Body of pancreas (tissue), 4 donors: ENCODE results near the gene MAN2B1. TPM values are rescaled to one million over a fixed set of nuclear protein-coding genes. Genes with fewer than 3 reads are reported as not detected.

ENCODE experiments used
- ATAC-seq: fragments of 150-250 bp; one replicate; pipeline ENCODE4 v1.9.1; 2016
- DNase-seq, 4 donors: peaks; one replicate each; pipeline ENCODE4 v3.0.0-alpha.2; 2019
- H3K27ac ChIP-seq, 4 donors: fragments of 200-600 bp; sonication (generic); 1 replicate in 3 of 4; 2 replicates in 1 of 4; pipeline versions ENCODE4 v1.5.1 to v1.6.1; 2016 to 2019; ENCODE audit warnings: mild to moderate bottlenecking in 1 of 4, mixed read lengths in 1 of 4, moderate library complexity in 1 of 4
- H3K27me3 ChIP-seq, 2 donors: fragments of 200-600 bp; sonication (generic); one replicate each; pipeline ENCODE4 v1.6.0; 2016; ENCODE audit warnings: mild to moderate bottlenecking in 1 of 2
- H3K36me3 ChIP-seq, 2 donors: fragments of 200-600 bp; sonication (generic); replicated peaks in 1 of 2; 2 replicates each; pipeline ENCODE4 v1.5.1; 2016; ENCODE audit warnings: low read depth in 2 of 2; ENCODE audit not compliant: insufficient read depth in 1 of 2
- H3K4me1 ChIP-seq: fragments of 200-600 bp; sonication (generic); one replicate; pipeline ENCODE4 v1.6.0; 2016
- H3K4me3 ChIP-seq, 2 donors: fragments of 200-600 bp; sonication (generic); 1 replicate in 1 of 2; 2 replicates in 1 of 2; pipeline ENCODE4 v1.5.1; 2016 to 2019
- H3K9me3 ChIP-seq, 3 donors: fragments of 200-600 bp; sonication (generic); 1 replicate in 2 of 3; 2 replicates in 1 of 3; pipeline ENCODE4 v1.5.1; 2016
- CTCF ChIP-seq, 7 experiments: fragments of 450-650 bp in 4 of 7; fragments of 200-600 bp in 3 of 7; sonication (generic) in 3 of 7; IDR thresholded peaks; one replicate each; pipeline ENCODE4 v1.5.1; 2016 to 2019; ENCODE audit warnings: antibody characterized with exemption in 7 of 7
- POLR2A ChIP-seq, 3 donors: fragments of 450-650 bp; IDR thresholded peaks; one replicate each; pipeline ENCODE4 v1.6.1; 2016; ENCODE audit warnings: antibody characterized with exemption in 3 of 3, mild to moderate bottlenecking in 2 of 3
- WGBS, 2 donors: methylation state at CpG; one replicate each; pipeline ENCODE4 v1.1.5; 2017; 5-methylcytosine and 5-hydroxymethylcytosine counted together
- intact Hi-C: fragments of 100-400 bp; cut with DNase I; formaldehyde crosslinking; loops from one replicate; pipeline ENCODE4 v1.15.1; 2023
- total RNA-seq, 2 donors: library from RNA; depleted of rRNA; stranded (reverse); fragments of >200 nt; gene quantifications; one replicate each; pipeline ENCODE4 v1.1.0, GENCODE V29; 2016

MAN2B1 gene
- total RNA-seq, 2 donors from 2014 or later: 30.0 to 48.0 TPM

DNA sequence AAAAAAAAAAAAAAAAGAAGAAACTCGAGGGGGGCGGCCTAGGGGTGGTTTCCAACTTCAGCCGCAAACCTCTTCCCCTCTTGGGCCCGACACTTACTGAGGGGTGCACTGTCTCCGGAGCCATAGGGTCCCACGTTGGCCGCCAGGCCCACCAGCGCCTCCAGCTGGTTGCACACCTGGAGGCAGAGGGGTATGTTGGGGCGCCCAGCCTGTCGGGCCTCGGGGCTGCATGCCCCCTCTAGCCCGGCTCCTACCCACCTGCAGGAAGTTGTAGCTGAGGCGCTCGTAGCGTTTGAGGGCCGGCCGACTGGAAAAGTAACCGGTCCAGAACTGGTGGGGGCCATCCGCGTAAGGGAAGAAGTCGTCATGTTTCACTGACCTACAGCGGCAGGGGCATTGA lies 8.6 kb downstream of the MAN2B1 start:
- Histone ChIP-seq H3K27ac (no peak overlapping the region), H3K36me3 (peaks cover under 1 to 12% of the 10 kb centered on the region in 2 donors), H3K4me1 (no peaks in the 10 kb centered on the region), H3K27me3 (no peaks in the 10 kb centered on the region), H3K9me3 (no peaks in the 10 kb centered on the region), H3K4me3 (no peak overlapping the region)
- TF ChIP-seq POLR2A (IDR thresholded peaks at IDR 0.05) (no peak), CTCF (IDR thresholded peaks at IDR 0.05) (no peak)
- WGBS, 2 donors: 90 to 91% methylated on average over 6 to 18 of the region's 22 CpGs
- ATAC-seq (no peak), DNase-seq (no peak)
- intact Hi-C loops: no loop called here

DNA sequence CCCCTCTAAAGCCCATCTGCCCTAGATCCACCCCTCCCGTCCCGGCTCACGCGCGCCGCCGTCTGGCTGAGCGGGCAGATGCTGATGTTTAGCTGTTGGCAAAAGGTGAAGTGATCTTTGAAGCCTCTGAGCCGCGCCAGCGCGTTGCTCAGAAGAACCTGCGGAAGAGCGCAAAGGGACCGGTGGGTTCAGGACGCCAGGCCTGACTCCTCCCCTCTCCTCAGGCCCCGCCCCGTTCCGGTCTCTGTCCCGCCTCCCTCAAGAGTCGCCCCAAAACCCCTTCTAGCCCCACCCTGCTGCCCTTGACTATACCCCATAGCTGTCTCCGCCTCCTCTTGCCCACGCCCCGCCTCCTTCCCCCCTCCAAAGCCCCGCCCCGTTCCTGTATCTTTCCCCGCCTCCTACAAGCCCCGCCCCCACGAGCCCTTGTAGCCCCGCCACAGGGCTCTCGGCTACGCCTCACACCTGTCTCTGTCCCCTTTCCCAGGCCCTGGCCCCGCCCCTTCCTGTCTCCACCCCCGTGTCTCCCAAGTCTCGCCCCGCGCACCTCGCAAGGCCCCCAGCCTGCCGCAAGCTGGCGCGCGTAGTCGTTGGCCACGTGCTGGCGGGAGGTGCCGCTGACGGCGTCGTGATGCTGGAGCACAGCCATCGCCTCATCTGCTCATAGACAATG lies 9.5 kb downstream of the MAN2B1 start:
- 69 to 75% methylated on average over 43 to 47 of the region's 50 CpGs for WGBS, 2 donors
- DNase-seq (peak in 3 of 4 donors; percentile 50 to 59 (median 50)), ATAC-seq (peak; percentile 53)
- Histone ChIP-seq H3K36me3 (peaks cover 0 to 12% of the 10 kb centered on the region in 2 donors), H3K9me3 (no peaks in the 10 kb centered on the region), H3K4me3 (no peak overlapping the region), H3K27me3 (no peaks in the 10 kb centered on the region), H3K27ac (no peak overlapping the region), H3K4me1 (no peaks in the 10 kb centered on the region)
- TF ChIP-seq POLR2A (IDR thresholded peaks at IDR 0.05) (no peak), CTCF (IDR thresholded peaks at IDR 0.05) (no peak)
- intact Hi-C loops: no loop called here

- intact Hi-C loops: no loop called here
- no peaks in the 10 kb centered on the region for H3K4me1 ChIP-seq
- no peak overlapping the region for H3K27ac ChIP-seq
- TF ChIP-seq CTCF (IDR thresholded peaks at IDR 0.05) (no peak), POLR2A (IDR thresholded peaks at IDR 0.05) (no peak)
- no peaks in the 10 kb centered on the region for H3K27me3 ChIP-seq
- no peak overlapping the region for H3K4me3 ChIP-seq
- ATAC-seq (no peak), DNase-seq (no peak)
- WGBS, 2 donors: 89 to 90% methylated on average over 8 of the region's 8 CpGs
- no peaks in the 10 kb centered on the region for H3K9me3 ChIP-seq
- peaks cover 0 to 6% of the 10 kb centered on the region in 2 donors for H3K36me3 ChIP-seq
Measured at GRCh38 chr19:12655546-12655945, 11.0 kb downstream of the MAN2B1 start.

- no peak for DNase-seq
- Histone ChIP-seq H3K36me3 (peaks cover 0 to 2% of the 10 kb centered on the region in 2 donors), H3K4me1 (peaks cover 16% of the 10 kb centered on the region), H3K9me3 (no peaks in the 10 kb centered on the region), H3K4me3 (no peak overlapping the region), H3K27me3 (no peaks in the 10 kb centered on the region), H3K27ac (no peak overlapping the region)
- 86 to 94% methylated on average over 4 to 6 of the region's 6 CpGs for WGBS, 2 donors
- intact Hi-C loops: no loop called here
- no peak for TF ChIP-seq POLR2A (IDR thresholded peaks at IDR 0.05)
- no peak for TF ChIP-seq CTCF (IDR thresholded peaks at IDR 0.05)
- ATAC-seq: no peak
Measured at GRCh38 chr19:12652219-12652618, 14.3 kb downstream of the MAN2B1 start.

DNA sequence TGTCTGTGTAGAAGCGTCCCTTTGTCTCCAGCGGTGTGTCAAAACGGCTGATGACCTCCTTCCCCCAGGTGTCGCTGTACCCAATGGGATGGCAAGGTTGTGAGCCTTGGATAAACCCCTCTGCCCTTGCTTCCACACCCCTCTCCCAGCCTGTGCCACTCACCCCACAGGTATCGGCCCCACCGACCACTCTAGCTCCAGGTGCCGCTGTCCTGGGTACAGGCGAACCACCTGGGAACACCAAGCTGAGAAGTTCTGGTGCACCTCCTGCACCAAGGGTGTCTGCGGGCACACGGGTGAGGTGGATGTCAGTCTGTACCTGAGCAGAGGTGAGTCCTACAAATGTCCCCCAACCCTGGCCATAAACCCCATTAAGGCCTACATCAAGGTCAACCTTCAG lies 16.6 kb downstream of the MAN2B1 start:
- ATAC-seq: no peak
- TF ChIP-seq POLR2A (IDR thresholded peaks at IDR 0.05) (no peak), CTCF (IDR thresholded peaks at IDR 0.05) (no peak)
- no peak overlapping the region for H3K27ac ChIP-seq
- no peaks in the 10 kb centered on the region for H3K27me3 ChIP-seq
- H3K4me3 ChIP-seq: no peak overlapping the region
- intact Hi-C loops: no loop called here
- H3K36me3 ChIP-seq: no peaks in the 10 kb centered on the region
- no peak for DNase-seq
- 89 to 91% methylated on average over 10 of the region's 10 CpGs for WGBS, 2 donors
- no peaks in the 10 kb centered on the region for H3K9me3 ChIP-seq
- peaks cover 18% of the 10 kb centered on the region for H3K4me1 ChIP-seq
